Adipocyte (in vitro differentiated cells): ENCODE results near the gene TXNDC16.

Experiments
- DNase-seq: peaks from one replicate; pipeline ENCODE4 v3.0.0-alpha.2; 2015; ENCODE audit warnings: low read depth
- H3K27me3 ChIP-seq: replicated peaks from 2 replicates; pipeline ENCODE4 v1.7.0; 2013; ENCODE audit warnings: mild to moderate bottlenecking, low read length, moderate library complexity; ENCODE audit not compliant: control insufficient read depth, insufficient read depth
- H3K36me3 ChIP-seq: 2 replicates; pipeline ENCODE4 v1.7.0; 2013; ENCODE audit warnings: low read length, mild to moderate bottlenecking, moderate library complexity; ENCODE audit not compliant: control insufficient read depth, insufficient read depth, severe bottlenecking
- H3K4me1 ChIP-seq: 2 replicates; pipeline ENCODE4 v1.7.0; 2013; ENCODE audit warnings: mild to moderate bottlenecking, low read length, moderate library complexity; ENCODE audit not compliant: control insufficient read depth, insufficient read depth
- H3K4me3 ChIP-seq: 2 replicates; pipeline ENCODE4 v1.7.0; 2013; ENCODE audit warnings: mild to moderate bottlenecking, low read length, moderate library complexity
- H3K9ac ChIP-seq: 2 replicates; pipeline ENCODE4 v1.7.0; 2013; ENCODE audit warnings: mild to moderate bottlenecking, low read length, moderate library complexity
- H3K9me3 ChIP-seq: 2 replicates; pipeline ENCODE4 v1.7.0; 2013; ENCODE audit warnings: mild to moderate bottlenecking, low read length, moderate library complexity; ENCODE audit not compliant: control insufficient read depth

Gene TXNDC16

DNA sequence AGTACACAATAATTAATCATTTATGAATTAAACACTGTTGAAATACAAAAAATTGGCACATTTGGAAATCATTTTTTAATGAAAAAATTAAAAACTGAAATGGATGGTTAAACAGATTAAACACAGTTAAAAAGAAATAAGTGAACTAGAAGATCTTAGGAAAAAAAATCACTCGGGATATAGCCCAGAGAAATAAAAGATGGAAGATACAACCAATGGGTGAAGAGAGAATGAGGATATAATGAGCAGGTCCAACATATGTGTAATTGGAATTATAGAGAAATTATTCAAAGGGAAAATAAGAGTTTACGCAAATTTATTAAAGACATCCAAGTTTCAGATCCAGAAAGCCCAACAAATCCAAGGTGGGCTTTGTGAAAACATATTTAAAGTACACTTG, 6.4 kb upstream of the TXNDC16 start:
- Histone ChIP-seq H3K9me3 (peaks cover 6% of the 10 kb centered on the region), H3K9ac (no peak overlapping the region), H3K4me1 (peaks cover 6% of the 10 kb centered on the region), H3K27me3 (no peaks in the 10 kb centered on the region), H3K4me3 (no peak overlapping the region), H3K36me3 (no peaks in the 10 kb centered on the region)
- DNase-seq: no peak

GRCh38 chr14:52553671-52554575, 1.6 kb upstream of the TXNDC16 start:
- H3K9ac ChIP-seq: peak overlapping the region; percentile 72
- H3K36me3 ChIP-seq: no peaks in the 10 kb centered on the region
- peaks cover 8% of the 10 kb centered on the region for H3K4me1 ChIP-seq
- peak; percentile 81 for DNase-seq
- peak overlapping the region; percentile 89 for H3K4me3 ChIP-seq
- H3K9me3 ChIP-seq: peaks cover 6% of the 10 kb centered on the region
- no peaks in the 10 kb centered on the region for H3K27me3 ChIP-seq

DNA sequence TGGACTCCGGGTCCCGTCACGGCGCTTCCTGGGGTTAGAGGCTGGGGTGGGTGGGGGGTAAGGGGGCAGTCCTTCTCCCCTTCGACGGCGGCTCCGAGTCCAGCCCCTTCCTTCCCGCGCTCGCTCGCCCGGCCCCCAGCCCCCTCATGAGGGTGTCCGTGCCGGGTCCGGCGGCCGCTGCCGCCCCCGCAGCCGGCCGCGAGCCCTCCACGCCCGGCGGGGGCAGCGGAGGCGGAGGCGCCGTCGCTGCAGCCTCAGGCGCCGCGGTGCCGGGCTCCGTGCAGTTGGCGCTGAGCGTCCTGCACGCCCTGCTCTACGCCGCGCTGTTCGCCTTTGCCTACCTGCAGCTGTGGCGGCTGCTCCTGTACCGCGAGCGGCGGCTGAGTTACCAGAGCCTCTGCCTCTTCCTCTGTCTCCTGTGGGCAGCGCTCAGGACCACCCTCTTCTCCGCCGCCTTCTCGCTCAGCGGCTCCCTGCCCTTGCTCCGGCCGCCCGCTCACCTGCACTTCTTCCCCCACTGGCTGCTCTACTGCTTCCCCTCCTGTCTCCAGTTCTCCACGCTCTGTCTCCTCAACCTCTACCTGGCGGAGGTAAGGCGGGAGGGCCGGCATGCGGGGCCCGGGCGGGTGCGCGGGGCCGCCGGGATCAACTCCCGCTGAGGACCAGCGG, 831 bp upstream of the TXNDC16 start:
- Histone ChIP-seq H3K4me3 (peak overlapping the region; percentile 89), H3K27me3 (no peaks in the 10 kb centered on the region), H3K4me1 (peaks cover 8% of the 10 kb centered on the region), H3K36me3 (no peaks in the 10 kb centered on the region), H3K9ac (peak overlapping the region; percentile 72), H3K9me3 (no peaks in the 10 kb centered on the region)
- peak; percentile 59 for DNase-seq

- no peaks in the 10 kb centered on the region for H3K36me3 ChIP-seq
- H3K4me1 ChIP-seq: peaks cover 13% of the 10 kb centered on the region
- no peaks in the 10 kb centered on the region for H3K9me3 ChIP-seq
- peak overlapping the region; percentile 82 for H3K4me3 ChIP-seq
- peak overlapping the region; percentile 75 for H3K9ac ChIP-seq
- H3K27me3 ChIP-seq: no peaks in the 10 kb centered on the region
- peak; percentile 63 for DNase-seq
These were observed 626 bp downstream of the TXNDC16 start for GRCh38 chr14:52551696-52552062.

DNA sequence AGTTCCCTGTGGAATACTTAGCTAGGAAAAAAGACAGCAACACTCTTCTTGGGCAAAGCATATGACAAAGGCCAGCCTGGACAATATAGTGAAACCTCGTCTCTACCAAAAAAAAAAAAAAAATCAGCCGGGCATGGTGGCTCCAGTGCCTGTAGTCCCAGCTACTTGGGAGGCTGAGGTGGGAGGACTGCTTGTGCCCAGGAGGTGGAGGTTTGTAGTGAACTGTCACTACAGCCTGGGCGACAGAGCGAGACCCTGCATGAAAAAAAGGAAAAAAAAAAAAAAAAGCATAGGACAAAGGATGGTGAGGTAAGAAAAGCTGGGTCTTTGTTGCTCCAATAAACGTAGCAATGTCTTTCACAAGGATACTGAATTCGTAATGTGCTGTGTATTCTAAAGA, 1.1 kb downstream of the TXNDC16 start:
- Histone ChIP-seq H3K4me1 (peaks cover 13% of the 10 kb centered on the region), H3K9ac (peak overlapping the region; percentile 75), H3K27me3 (no peaks in the 10 kb centered on the region), H3K4me3 (peak overlapping the region; percentile 82), H3K9me3 (no peaks in the 10 kb centered on the region), H3K36me3 (no peaks in the 10 kb centered on the region)
- DNase-seq: no peak

DNA sequence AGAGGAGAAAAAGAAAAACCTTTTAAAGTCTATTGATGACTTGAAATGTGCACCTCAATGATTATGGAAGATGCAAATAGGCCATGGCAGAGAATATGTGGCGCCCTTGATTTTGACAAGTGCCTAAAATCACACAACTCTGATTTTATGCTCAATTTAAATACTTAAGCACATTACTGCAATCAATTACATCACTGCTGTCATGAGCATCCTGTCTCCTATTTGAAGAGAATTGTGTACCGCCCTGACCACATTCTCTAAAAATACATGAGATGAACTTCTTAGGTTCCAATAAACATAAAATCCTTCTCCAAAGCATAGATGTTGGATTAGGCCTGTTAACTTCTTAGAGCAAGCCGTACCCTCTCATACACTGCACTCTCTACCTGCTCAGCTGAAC, 1.6 kb downstream of the TXNDC16 start:
- no peak overlapping the region for H3K4me3 ChIP-seq
- no peaks in the 10 kb centered on the region for H3K27me3 ChIP-seq
- H3K9me3 ChIP-seq: no peaks in the 10 kb centered on the region
- DNase-seq: no peak
- no peaks in the 10 kb centered on the region for H3K36me3 ChIP-seq
- no peak overlapping the region for H3K9ac ChIP-seq
- peaks cover 13% of the 10 kb centered on the region for H3K4me1 ChIP-seq

GRCh38 chr14:52547526-52547925, 4.8 kb downstream of the TXNDC16 start:
- no peak for DNase-seq
- Histone ChIP-seq H3K27me3 (no peaks in the 10 kb centered on the region), H3K9me3 (no peaks in the 10 kb centered on the region), H3K36me3 (no peaks in the 10 kb centered on the region), H3K9ac (no peak overlapping the region), H3K4me3 (no peak overlapping the region), H3K4me1 (peaks cover 5% of the 10 kb centered on the region)

DNA sequence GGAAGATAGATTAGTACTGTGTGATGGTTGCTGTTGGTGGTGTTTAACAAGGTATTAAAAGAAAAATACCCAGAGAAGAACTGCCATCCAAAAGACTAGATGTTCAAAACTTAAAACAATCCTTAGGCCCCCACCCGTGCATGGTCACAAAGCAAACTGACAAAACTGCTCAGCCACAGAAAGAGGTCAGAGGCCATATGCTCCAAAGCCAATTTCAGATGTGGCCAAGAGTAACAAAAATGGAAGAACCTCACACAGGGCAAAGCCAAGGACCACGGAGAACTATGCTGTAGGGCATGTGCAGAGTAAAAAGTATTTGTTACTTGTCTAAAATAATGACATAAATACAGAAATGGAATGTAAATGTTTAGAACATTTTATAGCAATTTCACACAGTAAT, 5.3 kb downstream of the TXNDC16 start:
- Histone ChIP-seq H3K9me3 (no peaks in the 10 kb centered on the region), H3K9ac (no peak overlapping the region), H3K4me1 (peaks cover 5% of the 10 kb centered on the region), H3K36me3 (no peaks in the 10 kb centered on the region), H3K27me3 (no peaks in the 10 kb centered on the region), H3K4me3 (no peak overlapping the region)
- DNase-seq: no peak

DNA sequence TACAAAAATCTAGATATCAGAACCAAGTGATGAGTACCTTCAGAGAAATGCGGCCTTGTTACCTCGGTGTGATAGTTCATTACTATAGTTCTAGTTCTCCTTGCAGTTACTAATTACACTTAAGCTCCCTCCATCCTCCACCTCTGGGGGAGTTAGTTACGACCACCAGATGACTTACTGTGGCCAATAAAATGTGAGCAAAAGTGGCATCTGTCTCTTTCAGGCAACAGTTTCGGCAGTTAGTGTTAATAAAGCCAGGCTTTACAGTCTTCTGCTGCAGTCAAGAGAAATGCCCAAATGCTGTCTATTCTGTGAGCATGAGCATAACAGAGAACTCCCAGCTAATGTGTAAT, 6.0 kb downstream of the TXNDC16 start:
- peaks cover 5% of the 10 kb centered on the region for H3K4me1 ChIP-seq

DNA sequence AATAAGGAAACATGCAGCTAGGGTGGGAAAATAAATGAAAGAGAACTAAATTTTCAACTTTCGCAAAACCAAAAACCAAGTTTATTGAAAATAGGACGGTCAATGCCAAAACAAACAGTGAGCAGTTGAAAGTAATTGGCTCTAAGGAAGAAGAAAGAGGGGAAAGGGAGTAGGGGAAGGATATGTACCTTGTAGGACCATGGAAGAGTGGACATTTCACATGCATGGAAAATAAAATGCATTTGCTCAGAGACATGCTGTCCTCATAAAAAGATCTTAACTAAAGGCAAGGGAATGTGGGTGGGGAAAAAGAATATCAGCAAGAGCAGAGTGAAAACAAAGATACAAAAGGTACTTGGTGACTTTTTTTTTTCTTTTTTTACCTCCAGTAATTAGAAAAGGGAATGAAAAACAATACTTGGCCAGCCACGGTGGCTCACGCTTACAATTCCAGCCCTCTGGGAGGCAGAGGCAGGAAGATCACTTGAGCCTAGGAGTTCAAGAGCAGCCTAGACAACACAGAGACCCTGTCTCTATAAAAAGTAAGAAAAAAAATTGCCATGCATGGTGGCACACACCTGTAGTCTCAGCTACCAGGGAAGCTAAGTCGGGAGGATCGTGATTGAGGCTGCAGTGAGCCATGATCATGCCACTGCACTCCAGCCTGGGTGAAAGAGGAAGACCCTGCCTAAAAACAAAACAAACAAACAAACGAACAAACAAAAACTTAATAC, 6.6 kb downstream of the TXNDC16 start:
- H3K36me3 ChIP-seq: peaks cover 3% of the 10 kb centered on the region
- H3K9ac ChIP-seq: no peak overlapping the region
- H3K4me1 ChIP-seq: peaks cover 5% of the 10 kb centered on the region
- H3K4me3 ChIP-seq: no peak overlapping the region
- DNase-seq: no peak
- no peaks in the 10 kb centered on the region for H3K9me3 ChIP-seq
- H3K27me3 ChIP-seq: no peaks in the 10 kb centered on the region

More for the DNA sequence above, 6.0 kb downstream of the TXNDC16 start:
- Histone ChIP-seq H3K4me3 (no peak overlapping the region), H3K9ac (no peak overlapping the region), H3K36me3 (peaks cover 2% of the 10 kb centered on the region), H3K27me3 (no peaks in the 10 kb centered on the region), H3K9me3 (no peaks in the 10 kb centered on the region)
- DNase-seq: no peak

DNA sequence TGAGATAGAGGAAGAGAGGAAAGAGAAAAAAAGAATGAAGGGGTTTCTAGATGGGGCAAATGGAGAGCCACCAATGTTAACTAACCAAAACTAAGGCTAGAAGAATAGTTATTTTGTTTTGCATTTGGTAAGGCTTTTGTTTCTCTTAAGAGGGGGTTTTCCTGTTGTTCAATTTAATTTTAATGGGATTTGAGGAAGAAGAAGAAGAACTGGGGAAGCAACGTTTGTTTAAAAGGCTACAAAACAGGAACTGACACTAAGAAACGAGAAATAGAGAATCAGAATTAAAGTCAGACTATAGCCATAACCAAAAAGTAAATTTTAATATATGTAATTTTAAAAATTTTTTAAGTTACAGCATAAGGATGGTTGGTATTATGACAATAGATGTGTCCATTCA, 13.7 kb downstream of the TXNDC16 start:
- H3K4me1 ChIP-seq: no peaks in the 10 kb centered on the region
- H3K36me3 ChIP-seq: peaks cover 41% of the 10 kb centered on the region
- H3K27me3 ChIP-seq: no peaks in the 10 kb centered on the region
- no peak overlapping the region for H3K9ac ChIP-seq
- no peak for DNase-seq
- no peak overlapping the region for H3K4me3 ChIP-seq
- H3K9me3 ChIP-seq: no peaks in the 10 kb centered on the region
